Mesothelial cell of epicardium (in vitro differentiated cells): ENCODE data around the gene CLDN17. TPM values are rescaled to one million over a fixed set of nuclear protein-coding genes. Genes with fewer than 3 reads are reported as not detected.

Experiments used
- DNase-seq, 2 experiments: peaks; one replicate each; pipeline ENCODE4 v3.0.0; 2021; ENCODE audit warnings: low spot score in 2 of 2; ENCODE audit not compliant: unreplicated experiment in 2 of 2
- H3K27ac Mint-ChIP-seq: 2 replicates; pipeline ENCODE4 v1.8.0; 2021; ENCODE audit warnings: mixed read lengths
- H3K27me3 Mint-ChIP-seq: 2 replicates; pipeline ENCODE4 v1.8.0; 2021; ENCODE audit warnings: low read depth, mixed read lengths
- H3K36me3 Mint-ChIP-seq: 2 replicates; pipeline ENCODE4 v1.8.0; 2021; ENCODE audit warnings: mixed read lengths
- H3K4me1 Mint-ChIP-seq: 2 replicates; pipeline ENCODE4 v1.8.0; 2021; ENCODE audit warnings: mixed read lengths
- H3K4me3 Mint-ChIP-seq: 2 replicates; pipeline ENCODE4 v1.8.0; 2021; ENCODE audit warnings: mild to moderate bottlenecking, moderate library complexity, mixed read lengths
- H3K9me3 Mint-ChIP-seq: 2 replicates; pipeline ENCODE4 v1.8.0; 2021; ENCODE audit warnings: mixed read lengths
- total RNA-seq: library from RNA; stranded (reverse); gene quantifications from 3 replicates; pipeline ENCODE4 v1.2.1, GENCODE V29; 2021
- TF ChIP-seq, protein P1 (sequence below): fragments of 200-600 bp; sonication (generic); IDR thresholded peaks from one replicate; pipeline ENCODE4 v1.5.0; 2021; ENCODE audit warnings: antibody characterized with exemption; ENCODE audit not compliant: unreplicated experiment

CLDN17 gene
- total RNA-seq, 1 donor from 2014 or later, result not detected

DNA sequence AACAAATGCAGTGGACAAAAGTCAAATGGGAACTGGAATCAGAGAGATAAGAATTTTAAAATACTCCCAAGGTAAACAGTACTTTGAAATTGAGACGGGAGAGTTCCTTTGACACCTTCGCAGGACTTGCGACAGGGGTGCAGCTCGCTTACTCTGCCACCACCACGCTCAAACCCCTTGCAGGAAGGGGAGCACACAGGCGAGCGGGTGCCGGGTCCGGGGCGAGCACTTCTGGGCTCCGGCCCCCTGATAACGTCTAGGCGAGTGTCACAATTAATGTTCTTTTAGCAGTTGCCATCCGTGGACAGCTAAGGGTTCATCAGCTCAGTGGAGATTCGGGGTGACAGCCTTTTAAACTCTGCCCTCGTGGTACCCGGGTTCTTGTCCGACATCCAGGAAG, 37.4 kb downstream of the CLDN17 start:
- Mint-ChIP-seq H3K27me3 (peaks cover 6% of the 10 kb centered on the region), H3K9me3 (no peaks in the 10 kb centered on the region), H3K36me3 (no peaks in the 10 kb centered on the region), H3K4me3 (no peak overlapping the region), H3K4me1 (peaks cover 3% of the 10 kb centered on the region), H3K27ac (no peak overlapping the region)
- DNase-seq, result no peak
- TF ChIP-seq, protein P1, sequence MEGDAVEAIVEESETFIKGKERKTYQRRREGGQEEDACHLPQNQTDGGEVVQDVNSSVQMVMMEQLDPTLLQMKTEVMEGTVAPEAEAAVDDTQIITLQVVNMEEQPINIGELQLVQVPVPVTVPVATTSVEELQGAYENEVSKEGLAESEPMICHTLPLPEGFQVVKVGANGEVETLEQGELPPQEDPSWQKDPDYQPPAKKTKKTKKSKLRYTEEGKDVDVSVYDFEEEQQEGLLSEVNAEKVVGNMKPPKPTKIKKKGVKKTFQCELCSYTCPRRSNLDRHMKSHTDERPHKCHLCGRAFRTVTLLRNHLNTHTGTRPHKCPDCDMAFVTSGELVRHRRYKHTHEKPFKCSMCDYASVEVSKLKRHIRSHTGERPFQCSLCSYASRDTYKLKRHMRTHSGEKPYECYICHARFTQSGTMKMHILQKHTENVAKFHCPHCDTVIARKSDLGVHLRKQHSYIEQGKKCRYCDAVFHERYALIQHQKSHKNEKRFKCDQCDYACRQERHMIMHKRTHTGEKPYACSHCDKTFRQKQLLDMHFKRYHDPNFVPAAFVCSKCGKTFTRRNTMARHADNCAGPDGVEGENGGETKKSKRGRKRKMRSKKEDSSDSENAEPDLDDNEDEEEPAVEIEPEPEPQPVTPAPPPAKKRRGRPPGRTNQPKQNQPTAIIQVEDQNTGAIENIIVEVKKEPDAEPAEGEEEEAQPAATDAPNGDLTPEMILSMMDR, result no peak

DNA sequence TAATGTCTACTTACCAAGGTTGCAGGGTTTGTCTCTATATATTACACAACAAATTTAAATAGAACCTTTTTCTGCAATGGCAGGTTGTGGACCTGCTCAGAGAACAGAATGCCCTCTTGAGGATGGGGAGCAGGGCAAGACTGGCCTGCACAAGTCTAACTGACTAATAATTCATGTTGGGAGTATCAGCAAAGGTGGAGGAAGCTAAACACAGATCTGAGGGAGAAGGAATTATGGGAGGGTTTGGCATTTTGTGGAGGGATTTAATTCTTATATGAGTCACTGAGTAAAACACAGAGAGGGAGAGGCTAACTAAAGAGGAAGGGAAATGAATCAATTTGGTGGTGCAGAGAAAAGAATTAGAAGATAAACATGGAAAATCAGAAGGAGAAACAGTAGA, 40.0 kb downstream of the CLDN17 start:
- peaks cover 2% of the 10 kb centered on the region for H3K27me3 Mint-ChIP-seq
- H3K9me3 Mint-ChIP-seq, result no peaks in the 10 kb centered on the region
- no peaks in the 10 kb centered on the region for H3K36me3 Mint-ChIP-seq
- TF ChIP-seq, protein P1, result no peak
- peaks cover 3% of the 10 kb centered on the region for H3K4me1 Mint-ChIP-seq
- no peak overlapping the region for H3K4me3 Mint-ChIP-seq
- no peak overlapping the region for H3K27ac Mint-ChIP-seq
- no peak for DNase-seq

DNA sequence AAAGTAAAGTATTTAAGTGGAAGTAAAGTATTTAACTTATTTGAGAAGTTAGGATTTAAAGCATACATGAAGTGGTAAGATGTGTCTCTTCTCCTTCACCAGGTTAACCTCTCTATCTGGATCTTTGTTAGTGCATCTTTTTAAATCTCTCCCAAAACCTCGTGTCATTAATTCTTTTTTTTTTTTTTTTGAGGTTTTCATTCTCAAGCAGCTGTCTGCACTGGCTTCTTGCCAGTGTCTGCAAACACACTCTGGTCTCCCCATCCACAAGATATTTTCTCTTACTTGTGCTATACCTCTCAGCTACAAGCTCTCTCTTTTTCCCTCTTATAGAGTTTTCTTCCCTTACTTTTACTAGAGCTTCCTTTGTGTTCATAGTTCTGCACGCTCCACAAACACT, 49.0 kb downstream of the CLDN17 start:
- no peaks in the 10 kb centered on the region for H3K36me3 Mint-ChIP-seq
- TF ChIP-seq, protein P1, result no peak
- peaks cover 4% of the 10 kb centered on the region for H3K4me1 Mint-ChIP-seq
- DNase-seq, result no peak
- H3K27ac Mint-ChIP-seq, result no peak overlapping the region
- no peaks in the 10 kb centered on the region for H3K27me3 Mint-ChIP-seq
- peaks cover 6% of the 10 kb centered on the region for H3K9me3 Mint-ChIP-seq
- H3K4me3 Mint-ChIP-seq, result no peak overlapping the region

DNA sequence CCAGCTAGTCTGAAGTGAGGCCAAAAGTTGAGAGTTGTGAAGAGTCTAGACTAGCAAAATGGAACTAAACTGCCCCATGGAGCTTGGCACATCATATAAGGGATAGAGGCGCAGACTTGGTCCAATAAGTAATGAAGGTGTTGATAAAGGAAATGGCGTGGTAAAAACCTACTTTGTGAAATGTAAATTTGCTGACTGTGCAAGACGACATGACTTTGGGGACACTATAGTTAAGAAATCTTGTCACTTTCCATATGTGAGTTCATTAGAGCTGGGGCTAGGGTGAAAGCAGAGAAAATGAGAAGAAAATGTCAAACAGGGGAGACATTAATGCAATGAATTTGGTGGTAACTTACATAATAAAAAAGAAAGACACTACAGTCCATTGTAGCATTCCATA, 50.1 kb downstream of the CLDN17 start:
- H3K9me3 Mint-ChIP-seq, result peaks cover 11% of the 10 kb centered on the region
- TF ChIP-seq, protein P1, result no peak
- H3K4me1 Mint-ChIP-seq, result peaks cover 4% of the 10 kb centered on the region
- H3K27ac Mint-ChIP-seq, result no peak overlapping the region
- no peaks in the 10 kb centered on the region for H3K36me3 Mint-ChIP-seq
- H3K27me3 Mint-ChIP-seq, result no peaks in the 10 kb centered on the region
- no peak for DNase-seq
- H3K4me3 Mint-ChIP-seq, result no peak overlapping the region

Other genes with a start within 250 kb of the CLDN17 start
- gene GRIK1, start 226.8 kb downstream of the CLDN17 start, total RNA-seq, result 4.3 to 5.9 TPM (median 5.4 TPM) in 3 replicates
- gene CLDN8, start 49.3 kb upstream of the CLDN17 start, total RNA-seq, result 1.2 to 1.4 TPM (median 1.2 TPM) in 3 replicates
- not detected in 3 replicates for gene KRTAP24-1, start 116.1 kb upstream of the CLDN17 start, total RNA-seq
- gene KRTAP25-1, start 122.7 kb upstream of the CLDN17 start, total RNA-seq, result not detected in 3 replicates
- not detected in 3 replicates for gene KRTAP26-1, start 153.5 kb upstream of the CLDN17 start, total RNA-seq
- gene KRTAP27-1, start 170.9 kb upstream of the CLDN17 start, total RNA-seq, result not detected in 3 replicates
- not detected in 3 replicates for gene KRTAP23-1, start 181.8 kb upstream of the CLDN17 start, total RNA-seq
- not detected in 3 replicates for gene KRTAP13-2, start 205.5 kb upstream of the CLDN17 start, total RNA-seq
- not detected in 3 replicates for gene KRTAP13-1, start 229.2 kb upstream of the CLDN17 start, total RNA-seq